ENCODE measurements around the gene BBS9. TPM values are rescaled to one million over a fixed set of nuclear protein-coding genes. Genes with fewer than 3 reads are reported as not detected.

Gene BBS9
- total RNA-seq, 2 donors from 2014 or later, result 9.3 to 10.9 TPM

DNA sequence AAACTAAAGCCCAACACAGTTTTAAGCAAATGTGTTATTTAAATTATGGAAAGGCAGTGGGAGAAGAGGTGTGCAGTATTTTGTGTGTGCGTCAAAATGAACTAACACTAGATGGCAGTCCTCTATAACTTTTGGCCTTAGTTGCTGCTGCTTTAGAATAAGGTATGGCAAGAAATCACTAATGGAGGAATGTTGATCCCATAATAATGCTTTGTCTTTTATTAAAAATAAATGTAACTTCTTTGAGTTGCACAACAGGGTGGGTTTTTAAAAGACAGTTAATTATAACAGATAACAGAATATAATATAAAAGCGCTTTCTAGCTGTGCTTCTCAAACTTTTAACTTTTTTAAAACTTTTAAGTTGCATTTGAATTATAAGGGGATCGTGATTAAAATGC lies 56.4 kb downstream of the BBS9 start:
- no peaks in the 10 kb centered on the region for H3K27me3 ChIP-seq
- no peaks in the 10 kb centered on the region for H3K36me3 ChIP-seq
- DNase-seq, result no peak
- H3K9me3 ChIP-seq, result no peaks in the 10 kb centered on the region
- H3K27ac ChIP-seq, result no peak overlapping the region
- no peak overlapping the region for H3K4me3 ChIP-seq
- TF ChIP-seq, protein P1, sequence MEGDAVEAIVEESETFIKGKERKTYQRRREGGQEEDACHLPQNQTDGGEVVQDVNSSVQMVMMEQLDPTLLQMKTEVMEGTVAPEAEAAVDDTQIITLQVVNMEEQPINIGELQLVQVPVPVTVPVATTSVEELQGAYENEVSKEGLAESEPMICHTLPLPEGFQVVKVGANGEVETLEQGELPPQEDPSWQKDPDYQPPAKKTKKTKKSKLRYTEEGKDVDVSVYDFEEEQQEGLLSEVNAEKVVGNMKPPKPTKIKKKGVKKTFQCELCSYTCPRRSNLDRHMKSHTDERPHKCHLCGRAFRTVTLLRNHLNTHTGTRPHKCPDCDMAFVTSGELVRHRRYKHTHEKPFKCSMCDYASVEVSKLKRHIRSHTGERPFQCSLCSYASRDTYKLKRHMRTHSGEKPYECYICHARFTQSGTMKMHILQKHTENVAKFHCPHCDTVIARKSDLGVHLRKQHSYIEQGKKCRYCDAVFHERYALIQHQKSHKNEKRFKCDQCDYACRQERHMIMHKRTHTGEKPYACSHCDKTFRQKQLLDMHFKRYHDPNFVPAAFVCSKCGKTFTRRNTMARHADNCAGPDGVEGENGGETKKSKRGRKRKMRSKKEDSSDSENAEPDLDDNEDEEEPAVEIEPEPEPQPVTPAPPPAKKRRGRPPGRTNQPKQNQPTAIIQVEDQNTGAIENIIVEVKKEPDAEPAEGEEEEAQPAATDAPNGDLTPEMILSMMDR (IDR thresholded peaks at IDR 0.05), result peak; percentile 45
- H3K4me1 ChIP-seq, result no peaks in the 10 kb centered on the region
- H3K9ac ChIP-seq (ENCODE audit: low read depth in 2 of 2, low read length in 2 of 2), result no peak overlapping the region
- intact Hi-C loops (cut with DNase I), result loop anchor here (10.0 kb wide), 1 partner anchor 749 kb away; no protein-coding TSS in a partner anchor

GRCh38 chr7:33186192-33186591 lies 56.8 kb downstream of the BBS9 start:
- Histone ChIP-seq H3K27me3 (no peaks in the 10 kb centered on the region), H3K9ac (ENCODE audit: low read depth in 2 of 2, low read length in 2 of 2) (no peak overlapping the region), H3K27ac (no peak overlapping the region), H3K9me3 (no peaks in the 10 kb centered on the region), H3K36me3 (no peaks in the 10 kb centered on the region), H3K4me3 (no peak overlapping the region), H3K4me1 (no peaks in the 10 kb centered on the region)
- DNase-seq, result no peak
- intact Hi-C loops (cut with DNase I), result loop anchor here (10.0 kb wide), 1 partner anchor 749 kb away; no protein-coding TSS in a partner anchor
- TF ChIP-seq, protein P1 (IDR thresholded peaks at IDR 0.05), result no peak

GRCh38 chr7:33190688-33191304 lies 61.4 kb downstream of the BBS9 start:
- DNase-seq, result no peak
- Histone ChIP-seq H3K27me3 (no peaks in the 10 kb centered on the region), H3K9ac (ENCODE audit: low read depth in 2 of 2, low read length in 2 of 2) (no peak overlapping the region), H3K4me1 (no peaks in the 10 kb centered on the region), H3K27ac (no peak overlapping the region), H3K4me3 (no peak overlapping the region), H3K36me3 (no peaks in the 10 kb centered on the region), H3K9me3 (no peaks in the 10 kb centered on the region)
- TF ChIP-seq, protein P1 (IDR thresholded peaks at IDR 0.05), result no peak
- intact Hi-C loops (cut with DNase I), result no loop called here

GRCh38 chr7:33191340-33191739 lies 62.0 kb downstream of the BBS9 start:
- Histone ChIP-seq H3K9me3 (no peaks in the 10 kb centered on the region), H3K27ac (no peak overlapping the region), H3K9ac (ENCODE audit: low read depth in 2 of 2, low read length in 2 of 2) (no peak overlapping the region), H3K4me3 (no peak overlapping the region), H3K36me3 (no peaks in the 10 kb centered on the region), H3K4me1 (no peaks in the 10 kb centered on the region), H3K27me3 (no peaks in the 10 kb centered on the region)
- TF ChIP-seq, protein P1 (IDR thresholded peaks at IDR 0.05), result no peak
- DNase-seq, result no peak
- intact Hi-C loops (cut with DNase I), result no loop called here

DNA sequence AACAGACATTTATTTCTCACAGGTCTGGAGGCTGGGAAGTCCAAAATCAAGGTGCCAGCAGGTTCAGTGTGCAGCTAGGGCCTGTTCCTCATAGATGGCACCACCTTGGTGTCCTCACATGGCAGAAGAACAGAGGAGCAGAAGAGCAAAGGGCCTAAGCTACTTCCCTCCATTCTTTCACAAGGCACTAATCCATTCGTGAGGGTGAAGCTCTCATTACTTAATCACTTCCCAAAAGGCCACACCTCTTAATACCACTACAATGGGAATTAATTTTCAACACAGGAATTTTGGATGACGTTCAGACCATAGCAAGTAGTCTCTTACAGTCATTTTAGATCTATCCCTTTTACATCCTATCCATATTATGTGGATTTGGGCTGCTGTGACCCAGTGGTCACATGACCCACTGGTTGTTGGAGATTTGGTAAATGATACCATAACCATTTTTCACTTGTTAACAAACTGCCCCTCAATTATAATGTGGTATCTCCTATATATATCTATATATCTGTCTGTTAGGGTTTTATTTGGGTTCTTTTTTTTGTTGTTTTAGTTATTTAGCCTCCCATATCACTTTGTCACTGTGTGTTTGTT lies 63.4 kb downstream of the BBS9 start:
- intact Hi-C loops (cut with DNase I), result no loop called here
- Histone ChIP-seq H3K4me1 (no peaks in the 10 kb centered on the region), H3K9ac (ENCODE audit: low read depth in 2 of 2, low read length in 2 of 2) (no peak overlapping the region), H3K36me3 (no peaks in the 10 kb centered on the region), H3K27me3 (no peaks in the 10 kb centered on the region), H3K27ac (no peak overlapping the region), H3K4me3 (no peak overlapping the region), H3K9me3 (no peaks in the 10 kb centered on the region)
- TF ChIP-seq, protein P1 (IDR thresholded peaks at IDR 0.05), result no peak
- DNase-seq, result no peak

Data from colonic mucosa (tissue), 4 donors.